PC-9 (cell line): Measurements from ENCODE around the gene IGSF21. TPM values are rescaled to one million over a fixed set of nuclear protein-coding genes. Genes with fewer than 3 reads are reported as not detected.

Source experiments
- BruUV-seq: library from RNA; stranded (reverse); fragments of 400-500 nt; replicated peaks from 2 replicates; lab custom pipeline; 2021; lab: Mats Ljungman, UMichigan
- CTCF ChIA-PET: fragments of 300-600 bp; sonication (Branson Sonifier 250); formaldehyde crosslinking; loops from one replicate; lab custom pipeline; 2022; ENCODE audit warnings: antibody characterized with exemption; lab: Charles Lee
- POLR2A ChIA-PET: fragments of 300-600 bp; sonication (Branson Sonifier 250); formaldehyde crosslinking; loops from one replicate; lab custom pipeline; 2022; ENCODE audit warnings: antibody characterized with exemption; ENCODE audit not compliant: unreplicated experiment; lab: Charles Lee
- DNase-seq, 2 experiments: peaks; one replicate each; pipeline versions ENCODE4 v3.0.0 to v3.0.0-alpha.2; 2015 to 2022; ENCODE audit warnings: mixed read lengths in 1 of 2
- H2AFZ ChIP-seq: fragments of 200-600 bp; sonication (generic); 2 replicates; pipeline ENCODE4 v1.8.1; 2017; ENCODE audit warnings: antibody characterized with exemption
- H3F3A ChIP-seq: fragments of 200-600 bp; sonication (generic); 2 replicates; pipeline ENCODE4 v1.8.1; 2017; ENCODE audit warnings: antibody characterized with exemption, mild to moderate bottlenecking, low read depth; ENCODE audit not compliant: insufficient read depth
- H3K27ac ChIP-seq: fragments of 200-600 bp; sonication (generic); 2 replicates; pipeline ENCODE4 v1.6.1; 2016; ENCODE audit warnings: mixed run types
- H3K27me3 ChIP-seq: fragments of 200-600 bp; sonication (generic); 2 replicates; pipeline ENCODE4 v1.6.1; 2016; ENCODE audit warnings: low read depth, mixed run types; ENCODE audit not compliant: insufficient read depth
- H3K36me3 ChIP-seq: fragments of 200-600 bp; sonication (generic); 2 replicates; pipeline ENCODE4 v1.6.1; 2016; ENCODE audit warnings: low read depth, mixed run types
- H3K4me1 ChIP-seq: fragments of 200-600 bp; sonication (generic); replicated peaks from 2 replicates; pipeline ENCODE4 v1.6.1; 2016; ENCODE audit warnings: mixed run types; ENCODE audit not compliant: insufficient read depth
- H3K4me2 ChIP-seq: fragments of 200-600 bp; sonication (generic); 2 replicates; pipeline ENCODE4 v1.6.1; 2017; ENCODE audit warnings: mixed run types
- H3K4me3 ChIP-seq: fragments of 200-600 bp; sonication (generic); 2 replicates; pipeline ENCODE4 v1.6.1; 2016; ENCODE audit warnings: mixed run types
- H3K79me2 ChIP-seq: fragments of 200-600 bp; sonication (generic); 2 replicates; pipeline ENCODE4 v1.6.1; 2017; ENCODE audit warnings: low read depth, mixed run types
- H3K9me2 ChIP-seq: fragments of 200-600 bp; sonication (generic); 2 replicates; pipeline ENCODE4 v1.8.1; 2017; ENCODE audit warnings: mild to moderate bottlenecking; ENCODE audit not compliant: insufficient read depth
- H3K9me3 ChIP-seq: fragments of 200-600 bp; sonication (generic); 2 replicates; pipeline ENCODE4 v1.8.1; 2016; ENCODE audit warnings: low read depth; ENCODE audit not compliant: insufficient read depth
- H4K20me1 ChIP-seq: fragments of 200-600 bp; sonication (generic); 2 replicates; pipeline ENCODE4 v1.8.1; 2017; ENCODE audit not compliant: insufficient read depth
- EZH2 ChIP-seq: fragments of 200-600 bp; sonication (generic); IDR thresholded peaks from 2 replicates; pipeline ENCODE4 v1.8.0; 2017; ENCODE audit warnings: antibody characterized with exemption, low read depth
- intact Hi-C: fragments of 100-400 bp; cut with micrococcal nuclease; formaldehyde crosslinking; loops from one replicate; pipeline ENCODE4 v1.10.0; 2022; ENCODE audit not compliant: unreplicated experiment
- total RNA-seq: library from RNA; stranded (reverse); gene quantifications from 2 replicates; pipeline ENCODE4 v1.2.3, GENCODE V29; 2021
- TF ChIP-seq, protein P1 (sequence below): fragments of 200-600 bp; sonication (generic); conservative IDR thresholded peaks from 2 replicates; pipeline ENCODE4 v1.6.1; 2017; ENCODE audit warnings: mixed run types, antibody characterized with exemption, mild to moderate bottlenecking, moderate library complexity

IGSF21 gene
- total RNA-seq, 1 experiment from 2014 or later, result not detected

DNA sequence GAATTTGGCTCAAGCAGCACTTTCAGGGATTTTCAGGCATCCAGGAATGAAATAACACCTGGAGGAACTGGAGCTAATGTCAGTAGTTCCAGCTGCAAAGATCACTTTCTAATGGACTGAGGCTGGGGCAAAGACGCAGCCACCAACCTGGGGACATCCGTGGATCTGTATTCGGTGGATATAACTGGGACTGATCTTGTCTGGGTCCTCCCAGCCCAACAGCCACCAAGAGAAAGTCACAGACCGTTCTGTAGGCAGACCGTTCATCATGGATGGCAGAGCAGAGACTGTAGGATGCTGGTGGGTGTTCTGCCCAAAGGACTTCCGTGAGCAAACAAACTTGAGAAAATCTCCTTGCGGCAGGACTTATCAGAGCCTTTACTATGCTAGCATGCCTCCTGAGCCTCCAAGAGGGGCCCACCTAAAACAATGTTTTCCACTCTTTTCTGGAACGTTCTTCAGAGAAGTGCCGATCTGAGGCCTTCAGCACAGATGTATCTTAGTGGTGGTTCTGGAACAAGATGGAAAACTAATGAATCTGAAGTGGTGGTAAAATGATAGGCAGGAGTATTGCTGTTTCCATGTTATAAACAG lies 287.1 kb downstream of the IGSF21 start:
- ChIA-PET POLR2A (no interaction called here), CTCF (no interaction called here)
- Histone ChIP-seq H3K9me3 (no peaks in the 10 kb centered on the region), H3K4me3 (no peak overlapping the region), H3K36me3 (no peaks in the 10 kb centered on the region), H3K27me3 (no peaks in the 10 kb centered on the region), H2AFZ (no peak overlapping the region), H3K27ac (no peak overlapping the region), H3K79me2 (no peaks in the 10 kb centered on the region), H3K9me2 (no peaks in the 10 kb centered on the region), H3K4me1 (peaks cover 11% of the 10 kb centered on the region; the same call in 1 of the 2 replicates), H3K4me2 (no peak overlapping the region), H4K20me1 (no peaks in the 10 kb centered on the region), H3F3A (no peaks in the 10 kb centered on the region)
- intact Hi-C loops, result no loop called here
- no peak for TF ChIP-seq EZH2
- TF ChIP-seq, protein P1, sequence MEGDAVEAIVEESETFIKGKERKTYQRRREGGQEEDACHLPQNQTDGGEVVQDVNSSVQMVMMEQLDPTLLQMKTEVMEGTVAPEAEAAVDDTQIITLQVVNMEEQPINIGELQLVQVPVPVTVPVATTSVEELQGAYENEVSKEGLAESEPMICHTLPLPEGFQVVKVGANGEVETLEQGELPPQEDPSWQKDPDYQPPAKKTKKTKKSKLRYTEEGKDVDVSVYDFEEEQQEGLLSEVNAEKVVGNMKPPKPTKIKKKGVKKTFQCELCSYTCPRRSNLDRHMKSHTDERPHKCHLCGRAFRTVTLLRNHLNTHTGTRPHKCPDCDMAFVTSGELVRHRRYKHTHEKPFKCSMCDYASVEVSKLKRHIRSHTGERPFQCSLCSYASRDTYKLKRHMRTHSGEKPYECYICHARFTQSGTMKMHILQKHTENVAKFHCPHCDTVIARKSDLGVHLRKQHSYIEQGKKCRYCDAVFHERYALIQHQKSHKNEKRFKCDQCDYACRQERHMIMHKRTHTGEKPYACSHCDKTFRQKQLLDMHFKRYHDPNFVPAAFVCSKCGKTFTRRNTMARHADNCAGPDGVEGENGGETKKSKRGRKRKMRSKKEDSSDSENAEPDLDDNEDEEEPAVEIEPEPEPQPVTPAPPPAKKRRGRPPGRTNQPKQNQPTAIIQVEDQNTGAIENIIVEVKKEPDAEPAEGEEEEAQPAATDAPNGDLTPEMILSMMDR, result no peak
- no peak for DNase-seq
- no TSS peak for BruUV-seq

DNA sequence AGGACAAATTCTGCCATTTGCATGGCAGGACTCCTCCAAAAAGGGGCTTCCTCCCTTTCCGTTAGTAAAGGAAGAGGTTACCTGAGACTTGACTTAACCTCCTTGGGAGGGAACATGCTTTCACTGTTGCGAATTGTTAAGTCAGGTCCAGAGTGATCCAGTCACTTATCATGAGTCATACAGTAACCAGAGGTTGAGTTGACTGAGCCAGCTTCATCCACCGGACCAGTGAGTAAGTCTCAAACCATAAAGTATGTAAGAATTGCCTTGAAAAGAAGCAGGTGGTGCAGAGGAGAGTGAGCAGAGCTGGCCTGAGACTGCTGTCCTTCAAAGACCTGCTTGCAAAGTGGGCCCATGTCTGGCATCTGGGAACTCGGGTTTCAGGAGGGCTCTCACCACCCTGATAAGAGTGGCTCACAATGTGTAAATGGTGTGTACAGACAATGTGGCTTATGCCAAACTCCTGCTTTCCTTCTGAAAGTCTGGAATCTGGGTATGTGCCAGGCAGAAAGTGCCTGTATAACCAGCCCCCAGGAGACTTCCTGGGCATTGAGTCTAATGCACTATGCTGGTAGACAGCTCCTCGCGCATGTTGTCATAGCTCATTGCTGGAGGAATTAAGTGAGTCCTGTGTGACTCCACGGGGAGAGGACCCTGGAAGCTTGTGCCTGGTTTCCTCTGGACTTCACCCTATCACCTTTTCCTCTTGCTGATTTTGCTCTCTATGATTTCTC lies 288.8 kb downstream of the IGSF21 start:
- Histone ChIP-seq H3K27me3 (no peaks in the 10 kb centered on the region), H2AFZ (no peak overlapping the region), H3F3A (no peaks in the 10 kb centered on the region), H3K4me1 (peaks cover 17% of the 10 kb centered on the region), H3K36me3 (no peaks in the 10 kb centered on the region), H3K27ac (no peak overlapping the region), H4K20me1 (no peaks in the 10 kb centered on the region), H3K9me2 (no peaks in the 10 kb centered on the region), H3K4me2 (no peak overlapping the region), H3K79me2 (no peaks in the 10 kb centered on the region), H3K9me3 (no peaks in the 10 kb centered on the region), H3K4me3 (no peak overlapping the region)
- POLR2A ChIA-PET, result no interaction called here
- TF ChIP-seq, protein P1, result no peak
- no peak for TF ChIP-seq EZH2
- DNase-seq, result peak in 1 of 2 experiments; percentile 70
- BruUV-seq, result no TSS peak
- intact Hi-C loops, result no loop called here
- CTCF ChIA-PET, result no interaction called here

DNA sequence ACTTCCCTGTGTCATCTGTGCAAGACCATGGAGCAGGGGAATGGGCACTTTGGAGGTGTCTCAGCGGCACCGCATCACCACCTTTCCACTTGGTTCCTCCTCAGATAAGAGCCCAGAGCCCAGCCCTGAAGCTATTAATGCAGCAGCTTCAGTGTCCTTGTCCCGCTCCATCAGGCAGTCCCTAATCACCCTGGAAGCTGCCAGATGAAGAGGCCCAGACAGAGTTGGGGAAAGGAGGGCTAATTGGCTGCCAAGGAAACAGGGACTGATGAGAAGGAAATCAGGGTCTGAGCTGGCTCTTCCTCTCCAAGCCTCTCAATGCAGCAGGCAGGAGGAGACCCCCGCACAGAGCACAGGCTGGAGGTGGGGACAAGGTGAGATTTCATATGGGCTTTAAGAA lies 290.0 kb downstream of the IGSF21 start:
- no peaks in the 10 kb centered on the region for H4K20me1 ChIP-seq
- no peak overlapping the region for H3K4me2 ChIP-seq
- ChIA-PET CTCF (no interaction called here), POLR2A (no interaction called here)
- no peaks in the 10 kb centered on the region for H3K27me3 ChIP-seq
- TF ChIP-seq, protein P1, result no peak
- TF ChIP-seq EZH2, result no peak
- H2AFZ ChIP-seq, result no peak overlapping the region
- H3K4me1 ChIP-seq, result peaks cover 17% of the 10 kb centered on the region
- H3K79me2 ChIP-seq, result no peaks in the 10 kb centered on the region
- no peak for DNase-seq
- no peaks in the 10 kb centered on the region for H3K9me2 ChIP-seq
- no peaks in the 10 kb centered on the region for H3K9me3 ChIP-seq
- no peaks in the 10 kb centered on the region for H3F3A ChIP-seq
- no peak overlapping the region for H3K4me3 ChIP-seq
- no peaks in the 10 kb centered on the region for H3K36me3 ChIP-seq
- intact Hi-C loops, result no loop called here
- no TSS peak for BruUV-seq
- H3K27ac ChIP-seq, result no peak overlapping the region
